ENCODE measurements around the gene CCBE1.
"Not testable (repeated sequence)": the region's sequence is repeated elsewhere in the genome, so short reads cannot be mapped to it uniquely, and the experiment has no call there.

The CCBE1 gene

DNA sequence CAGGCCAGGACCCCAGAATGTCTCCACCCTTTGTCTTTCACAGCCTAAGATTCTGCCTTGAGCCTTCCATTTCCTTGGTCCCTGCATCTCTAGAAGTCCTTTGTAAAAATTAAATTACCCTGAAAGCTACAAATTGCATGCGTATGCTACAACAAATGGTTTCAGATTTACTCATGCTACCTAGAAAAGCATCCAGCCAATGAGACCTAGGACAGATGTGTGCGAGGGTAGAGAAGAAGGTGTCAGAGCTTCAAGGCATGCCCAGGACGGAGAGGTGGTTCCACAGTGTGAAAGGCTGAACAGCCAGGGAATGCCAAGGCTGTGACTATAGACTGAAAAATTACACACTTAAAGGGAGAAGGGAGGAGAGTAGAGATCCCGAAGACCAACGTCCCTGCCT, 40.2 kb downstream of the CCBE1 start:
- TF ChIP-seq, protein P1, sequence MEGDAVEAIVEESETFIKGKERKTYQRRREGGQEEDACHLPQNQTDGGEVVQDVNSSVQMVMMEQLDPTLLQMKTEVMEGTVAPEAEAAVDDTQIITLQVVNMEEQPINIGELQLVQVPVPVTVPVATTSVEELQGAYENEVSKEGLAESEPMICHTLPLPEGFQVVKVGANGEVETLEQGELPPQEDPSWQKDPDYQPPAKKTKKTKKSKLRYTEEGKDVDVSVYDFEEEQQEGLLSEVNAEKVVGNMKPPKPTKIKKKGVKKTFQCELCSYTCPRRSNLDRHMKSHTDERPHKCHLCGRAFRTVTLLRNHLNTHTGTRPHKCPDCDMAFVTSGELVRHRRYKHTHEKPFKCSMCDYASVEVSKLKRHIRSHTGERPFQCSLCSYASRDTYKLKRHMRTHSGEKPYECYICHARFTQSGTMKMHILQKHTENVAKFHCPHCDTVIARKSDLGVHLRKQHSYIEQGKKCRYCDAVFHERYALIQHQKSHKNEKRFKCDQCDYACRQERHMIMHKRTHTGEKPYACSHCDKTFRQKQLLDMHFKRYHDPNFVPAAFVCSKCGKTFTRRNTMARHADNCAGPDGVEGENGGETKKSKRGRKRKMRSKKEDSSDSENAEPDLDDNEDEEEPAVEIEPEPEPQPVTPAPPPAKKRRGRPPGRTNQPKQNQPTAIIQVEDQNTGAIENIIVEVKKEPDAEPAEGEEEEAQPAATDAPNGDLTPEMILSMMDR (IDR thresholded peaks at IDR 0.05; ENCODE audit: low read length, missing control alignments): no peak
- no peak for DNase-seq (ENCODE audit: low read depth)
- no peak overlapping the region for H3K4me3 ChIP-seq (replicated peaks; ENCODE audit: low read depth, low read length)

DNA sequence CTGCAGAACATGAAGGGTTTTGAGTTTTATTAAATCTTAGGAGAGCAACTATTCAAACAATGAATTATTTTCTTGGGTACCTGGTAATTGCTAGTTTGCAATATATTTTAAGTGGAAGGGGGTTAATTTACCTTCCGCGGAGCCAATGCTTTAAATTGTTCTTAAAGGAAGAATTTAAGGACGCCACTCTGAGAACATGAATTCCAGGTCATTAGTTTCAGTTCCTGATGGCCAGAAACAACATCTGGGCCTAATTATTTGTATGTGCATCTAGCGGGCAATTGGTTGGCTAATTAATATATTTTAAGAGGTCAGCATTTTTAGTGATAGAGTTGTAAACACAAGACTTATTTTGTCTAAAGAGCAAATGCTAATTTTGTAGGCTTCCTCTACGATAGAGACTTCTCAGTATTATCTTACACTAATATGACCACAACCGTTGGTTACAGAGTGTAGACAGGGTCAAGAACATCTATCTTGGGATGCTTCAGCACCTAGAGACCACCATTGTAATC, 40.8 kb downstream of the CCBE1 start:
- TF ChIP-seq, protein P1 (IDR thresholded peaks at IDR 0.05; ENCODE audit: low read length, missing control alignments): no peak
- H3K4me3 ChIP-seq (replicated peaks; ENCODE audit: low read depth, low read length): no peak overlapping the region
- DNase-seq (ENCODE audit: low read depth): no peak

DNA sequence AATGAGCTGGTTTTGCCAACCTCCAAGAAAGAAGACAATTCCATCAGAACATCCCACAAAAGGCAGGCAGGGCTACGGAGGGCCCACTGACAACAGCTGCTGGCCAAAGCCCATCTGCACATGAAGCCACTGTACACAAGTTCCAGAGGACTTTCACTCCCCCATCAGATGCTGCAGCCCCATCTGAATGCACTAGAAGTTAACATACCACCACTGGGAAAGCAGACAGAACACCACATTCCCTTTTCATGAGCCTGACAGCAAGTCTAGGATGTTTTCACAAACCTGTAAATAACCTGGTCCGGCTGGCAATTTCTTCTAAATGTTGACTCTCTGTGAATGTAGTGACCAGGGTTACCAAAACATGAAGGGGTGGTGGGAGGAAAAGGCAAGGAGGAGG, 41.5 kb downstream of the CCBE1 start:
- DNase-seq (ENCODE audit: low read depth): no peak
- no peak overlapping the region for H3K4me3 ChIP-seq (replicated peaks; ENCODE audit: low read depth, low read length)
- TF ChIP-seq, protein P1 (IDR thresholded peaks at IDR 0.05; ENCODE audit: low read length, missing control alignments): no peak

DNA sequence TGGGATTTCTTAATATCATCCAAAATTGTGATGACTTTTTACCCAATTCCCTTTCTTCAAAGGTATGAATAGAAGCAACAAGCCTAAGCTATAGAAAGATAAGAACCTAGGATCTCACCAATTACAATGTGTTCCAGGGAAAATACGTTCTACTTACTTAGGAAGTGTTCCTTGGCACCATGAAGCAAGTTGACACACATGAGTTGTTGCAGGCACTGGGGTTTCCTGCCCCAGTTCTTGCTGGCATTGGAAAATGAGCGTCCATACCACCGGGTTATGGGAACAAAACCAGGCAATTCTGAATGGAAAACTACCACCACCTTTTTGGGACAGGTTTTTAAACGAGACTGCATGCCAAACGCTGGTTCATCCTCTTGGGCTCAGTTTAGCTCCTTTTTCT, 46.2 kb downstream of the CCBE1 start:
- no peak for DNase-seq (ENCODE audit: low read depth)
- no peak overlapping the region for H3K4me3 ChIP-seq (replicated peaks; ENCODE audit: low read depth, low read length)
- TF ChIP-seq, protein P1 (IDR thresholded peaks at IDR 0.05; ENCODE audit: low read length, missing control alignments): no peak

DNA sequence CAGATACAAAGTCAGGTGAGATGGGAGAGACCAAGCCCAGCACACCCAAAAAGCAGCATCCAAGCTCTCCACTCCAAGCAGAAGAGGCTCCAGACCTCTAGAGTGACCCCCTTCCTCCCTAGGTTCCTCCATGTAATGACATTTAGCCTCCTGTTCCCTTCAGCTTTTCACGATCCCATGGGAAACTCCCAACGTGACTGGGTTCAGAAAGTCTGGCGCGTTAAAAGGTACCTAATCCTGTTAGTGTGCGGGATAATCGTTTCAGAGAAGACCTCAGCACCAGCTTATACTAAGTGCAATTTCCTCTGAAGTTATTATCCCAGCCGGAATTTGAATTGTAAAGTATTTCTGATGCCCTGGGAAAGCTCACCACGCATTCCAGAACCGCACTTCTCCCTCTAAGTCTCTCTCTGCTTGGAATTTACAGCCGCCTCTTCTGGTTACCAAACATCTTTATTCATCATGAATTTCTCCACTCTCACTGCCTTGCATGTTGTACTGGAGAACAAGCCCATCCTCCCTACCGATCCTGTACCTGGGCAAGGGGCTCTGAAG, 46.9 kb downstream of the CCBE1 start:
- no peak overlapping the region for H3K4me3 ChIP-seq (replicated peaks; ENCODE audit: low read depth, low read length)
- no peak for DNase-seq (ENCODE audit: low read depth)
- TF ChIP-seq, protein P1 (IDR thresholded peaks at IDR 0.05; ENCODE audit: low read length, missing control alignments): no peak

DNA sequence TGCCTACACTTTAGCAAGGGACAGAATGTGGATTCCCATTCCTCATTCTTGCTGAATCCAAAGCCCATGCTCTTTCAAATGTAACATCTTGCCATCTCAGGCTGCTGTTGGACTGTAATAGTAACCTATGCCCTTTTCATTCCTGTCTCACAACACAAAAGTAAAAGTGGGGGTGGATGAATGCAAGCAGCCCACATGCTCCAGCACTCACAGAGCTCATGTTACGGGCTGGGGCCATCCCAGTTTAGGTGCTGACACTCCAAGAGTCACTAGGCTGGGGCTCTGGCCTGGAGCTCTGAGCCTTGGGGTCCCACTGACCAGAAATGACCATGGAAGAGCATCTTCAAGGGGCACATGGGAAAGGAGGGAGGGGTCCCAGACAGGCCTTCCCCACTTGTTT, 47.6 kb downstream of the CCBE1 start:
- no peak overlapping the region for H3K4me3 ChIP-seq (replicated peaks; ENCODE audit: low read depth, low read length)
- DNase-seq (ENCODE audit: low read depth): no peak
- TF ChIP-seq, protein P1 (IDR thresholded peaks at IDR 0.05; ENCODE audit: low read length, missing control alignments): no peak

DNA sequence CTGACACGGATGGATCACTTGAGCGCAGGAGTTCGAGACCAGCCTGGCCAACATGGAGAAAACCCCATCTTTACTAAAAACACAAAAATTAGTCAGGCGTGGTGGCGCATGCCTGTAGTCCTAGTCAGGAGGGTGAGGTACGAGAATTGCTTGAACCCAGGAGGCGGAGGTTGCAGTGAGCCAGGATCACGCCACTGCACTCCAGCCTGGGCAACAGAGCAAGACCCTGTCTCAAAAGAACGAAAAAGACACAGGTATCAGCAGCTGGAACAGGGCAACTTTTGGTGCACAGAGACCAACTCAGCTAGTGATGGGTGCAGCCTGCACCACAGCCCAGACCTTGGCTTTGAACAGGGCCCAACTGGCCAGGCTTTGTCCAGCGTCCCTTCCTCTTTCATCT, 48.8 kb downstream of the CCBE1 start:
- not testable (repeated sequence) for DNase-seq (ENCODE audit: low read depth); H3K4me3 ChIP-seq (replicated peaks; ENCODE audit: low read depth, low read length)

All from fibroblast of pulmonary artery (primary cell).